Mesendoderm (in vitro differentiated cells): ENCODE measurements around the gene SFN.
A peak's percentile ranks its signal among the peaks of the same experiment; 100 is the strongest.
"Not testable (repeated sequence)": the region's sequence is repeated elsewhere in the genome, so short reads cannot be mapped to it uniquely, and the experiment has no call there.

Experiments
- DNase-seq: peaks from one replicate; pipeline ENCODE4 v3.0.0; 2013
- H2AK5ac ChIP-seq: 2 replicates; pipeline ENCODE4 v1.6.1; 2013; ENCODE audit warnings: low read length, inconsistent platforms
- H2BK120ac ChIP-seq: 2 replicates; pipeline ENCODE4 v1.6.1; 2013; ENCODE audit warnings: low read depth, mild to moderate bottlenecking, low read length, moderate library complexity, mixed read lengths
- H2BK15ac ChIP-seq: replicated peaks from 2 replicates; pipeline ENCODE4 v1.6.1; 2013; ENCODE audit warnings: low read depth, mild to moderate bottlenecking, moderate library complexity
- H2BK5ac ChIP-seq: 2 replicates; pipeline ENCODE4 v1.6.1; 2013; ENCODE audit warnings: low read length, inconsistent platforms
- H3K18ac ChIP-seq: 2 replicates; pipeline ENCODE4 v1.6.1; 2013; ENCODE audit warnings: mild to moderate bottlenecking, low read length, mixed read lengths
- H3K23ac ChIP-seq: one replicate; pipeline ENCODE4 v1.6.1; 2013; ENCODE audit warnings: low read length
- H3K27ac ChIP-seq: 2 replicates; pipeline ENCODE4 v1.5.1; 2013; ENCODE audit warnings: low read depth, mild to moderate bottlenecking, inconsistent platforms, low read length, moderate library complexity
- H3K27me3 ChIP-seq: 2 replicates; pipeline ENCODE4 v1.6.1; 2013; ENCODE audit warnings: low read length, control low read depth, mild to moderate bottlenecking, inconsistent platforms; ENCODE audit not compliant: insufficient read depth, poor library complexity
- H3K36me3 ChIP-seq: 2 replicates; pipeline ENCODE4 v1.6.1; 2013; ENCODE audit warnings: low read length, inconsistent platforms; ENCODE audit not compliant: control insufficient read depth, insufficient read depth
- H3K4ac ChIP-seq: one replicate; pipeline ENCODE4 v1.6.1; 2013; ENCODE audit warnings: low read depth, mild to moderate bottlenecking, low read length, moderate library complexity
- H3K4me1 ChIP-seq: 2 replicates; pipeline ENCODE4 v1.6.1; 2013; ENCODE audit warnings: low read depth, low read length, inconsistent platforms; ENCODE audit not compliant: control insufficient read depth
- H3K4me2 ChIP-seq: 2 replicates; pipeline ENCODE4 v1.6.1; 2013; ENCODE audit warnings: low read length
- H3K4me3 ChIP-seq: 2 replicates; pipeline ENCODE4 v1.5.1; 2013; ENCODE audit warnings: mild to moderate bottlenecking, low read length
- H3K56ac ChIP-seq: one replicate; pipeline ENCODE4 v1.6.1; 2013; ENCODE audit warnings: low read length
- H3K79me1 ChIP-seq: 2 replicates; pipeline ENCODE4 v1.6.1; 2013; ENCODE audit warnings: low read length, inconsistent platforms
- H3K79me2 ChIP-seq: 2 replicates; pipeline ENCODE4 v1.6.1; 2013; ENCODE audit warnings: mild to moderate bottlenecking, low read length; ENCODE audit not compliant: control insufficient read depth, insufficient read depth
- H3K9ac ChIP-seq: 2 replicates; pipeline ENCODE4 v1.6.1; 2013; ENCODE audit warnings: low read length, inconsistent platforms
- H4K5ac ChIP-seq: one replicate; pipeline ENCODE4 v1.6.1; 2013; ENCODE audit warnings: low read length
- H4K8ac ChIP-seq: one replicate; pipeline ENCODE4 v1.6.1; 2013; ENCODE audit warnings: low read depth, mild to moderate bottlenecking, control low read depth, low read length, moderate library complexity
- WGBS: extraction: QIAGEN DNeasy Blood & Tissue Kit; methylation state at CpG from one replicate; pipeline ENCODE4 v1.1.7; 2013; ENCODE audit warnings: low lambda C conversion rate, missing lambda C conversion rate; ENCODE audit not compliant: insufficient coverage; ENCODE audit errors: extremely low coverage; 5-methylcytosine and 5-hydroxymethylcytosine counted together

SFN gene

DNA sequence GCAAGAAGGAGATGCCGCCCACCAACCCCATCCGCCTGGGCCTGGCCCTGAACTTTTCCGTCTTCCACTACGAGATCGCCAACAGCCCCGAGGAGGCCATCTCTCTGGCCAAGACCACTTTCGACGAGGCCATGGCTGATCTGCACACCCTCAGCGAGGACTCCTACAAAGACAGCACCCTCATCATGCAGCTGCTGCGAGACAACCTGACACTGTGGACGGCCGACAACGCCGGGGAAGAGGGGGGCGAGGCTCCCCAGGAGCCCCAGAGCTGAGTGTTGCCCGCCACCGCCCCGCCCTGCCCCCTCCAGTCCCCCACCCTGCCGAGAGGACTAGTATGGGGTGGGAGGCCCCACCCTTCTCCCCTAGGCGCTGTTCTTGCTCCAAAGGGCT lies 732 bp downstream of the SFN start:
- H3K4me3 ChIP-seq: no peak overlapping the region
- no peak overlapping the region for H3K27ac ChIP-seq
- H3K27me3 ChIP-seq: no peaks in the 10 kb centered on the region
- H3K56ac ChIP-seq: peak overlapping the region; percentile 99
- H2BK15ac ChIP-seq: no peak overlapping the region
- no peak overlapping the region for H4K8ac ChIP-seq
- no peak overlapping the region for H4K5ac ChIP-seq
- no peak overlapping the region for H2BK5ac ChIP-seq
- no peak overlapping the region for H2BK120ac ChIP-seq
- H3K4me1 ChIP-seq: no peaks in the 10 kb centered on the region
- H3K36me3 ChIP-seq: no peaks in the 10 kb centered on the region
- H3K79me2 ChIP-seq: no peaks in the 10 kb centered on the region
- H3K4me2 ChIP-seq: no peak overlapping the region
- no CpG with 5 or more reads among the region's 20 CpGs for WGBS
- no peak for DNase-seq
- H3K23ac ChIP-seq: no peak overlapping the region
- no peak overlapping the region for H3K18ac ChIP-seq
- H3K4ac ChIP-seq: no peak overlapping the region
- no peak overlapping the region for H2AK5ac ChIP-seq
- H3K79me1 ChIP-seq: no peaks in the 10 kb centered on the region
- H3K9ac ChIP-seq: peak overlapping the region; percentile 42

DNA sequence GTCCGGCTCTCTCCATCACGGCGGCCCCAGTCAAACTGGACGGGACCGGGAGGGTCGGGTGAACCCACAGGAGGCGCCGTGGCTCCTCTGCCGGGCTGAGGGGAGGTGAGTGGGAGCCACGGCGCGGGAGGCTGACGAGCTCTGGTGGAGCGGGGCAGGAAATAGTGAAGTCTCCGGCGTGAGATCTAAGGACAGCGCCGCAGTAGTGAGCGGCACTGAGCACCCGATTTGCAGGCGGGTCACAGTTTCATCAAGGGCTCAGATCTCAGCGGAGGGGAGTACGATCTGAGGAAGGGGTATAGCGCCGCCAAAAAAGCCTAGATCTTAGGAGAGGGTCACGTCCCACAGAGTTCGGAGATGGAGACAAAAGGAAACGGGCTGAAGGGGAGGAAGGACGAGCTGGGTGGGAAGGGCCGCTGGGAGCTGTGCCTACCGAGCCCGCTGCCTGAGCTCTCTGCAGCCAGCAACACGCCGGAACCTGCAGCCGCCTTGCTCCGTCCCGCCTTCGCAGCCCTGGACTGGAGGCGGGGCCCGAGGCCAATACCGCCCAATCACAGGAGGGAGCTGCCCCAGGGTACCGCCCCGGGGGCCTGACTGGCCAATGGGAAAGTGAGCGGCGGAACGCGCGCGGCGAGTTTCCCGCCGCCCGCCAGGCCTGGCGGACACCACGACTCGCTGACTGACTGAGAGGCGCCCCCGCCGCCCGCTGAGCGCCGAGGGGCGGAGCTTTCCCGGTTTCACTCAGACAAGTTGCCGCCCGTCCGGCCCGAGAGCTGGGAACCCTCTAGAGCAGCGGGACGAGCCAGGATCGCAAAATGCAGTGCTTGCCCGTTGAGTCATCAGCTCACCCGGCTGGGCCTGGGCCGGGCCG lies 1.9 kb downstream of the SFN start:
- peak overlapping the region; percentile 1 for H4K8ac ChIP-seq
- peak overlapping the region; percentile 11 for H2BK120ac ChIP-seq
- H4K5ac ChIP-seq: no peak overlapping the region
- H3K79me1 ChIP-seq: no peaks in the 10 kb centered on the region
- H3K4ac ChIP-seq: no peak overlapping the region
- H3K4me1 ChIP-seq: no peaks in the 10 kb centered on the region
- no peak overlapping the region for H2AK5ac ChIP-seq
- peak overlapping the region; percentile 88 for H3K4me3 ChIP-seq
- H3K23ac ChIP-seq: peak overlapping the region; percentile 94
- H3K56ac ChIP-seq: peak overlapping the region; percentile 99
- no peaks in the 10 kb centered on the region for H3K36me3 ChIP-seq
- peak overlapping the region; percentile 88 for H2BK5ac ChIP-seq
- H3K27ac ChIP-seq: peak overlapping the region; percentile 94
- H3K27me3 ChIP-seq: no peaks in the 10 kb centered on the region
- DNase-seq: peak; percentile 99
- H3K18ac ChIP-seq: peak overlapping the region; percentile 77
- peak overlapping the region; percentile 99 for H3K4me2 ChIP-seq
- no peak overlapping the region for H2BK15ac ChIP-seq
- H3K9ac ChIP-seq: peak overlapping the region; percentile 97
- H3K79me2 ChIP-seq: no peaks in the 10 kb centered on the region
- no CpG with 5 or more reads among the region's 75 CpGs for WGBS

- H3K36me3 ChIP-seq, H4K8ac ChIP-seq, H4K5ac ChIP-seq, H3K27ac ChIP-seq, H3K4me2 ChIP-seq, H3K18ac ChIP-seq, H3K4ac ChIP-seq, H2BK5ac ChIP-seq, H3K79me2 ChIP-seq, H3K79me1 ChIP-seq, H2AK5ac ChIP-seq, H3K4me3 ChIP-seq, H3K56ac ChIP-seq, H2BK120ac ChIP-seq, DNase-seq, H3K9ac ChIP-seq, H3K4me1 ChIP-seq, H3K23ac ChIP-seq, H3K27me3 ChIP-seq, H2BK15ac ChIP-seq: not testable (repeated sequence)
- WGBS: no CpG with 5 or more reads among the region's 2 CpGs
These were observed 10.1 kb downstream of the SFN start for GRCh38 chr1:26873097-26873496.

GRCh38 chr1:26874896-26875295 lies 11.9 kb downstream of the SFN start:
- Histone ChIP-seq H3K27ac (peak overlapping the region; percentile 13), H4K5ac (no peak overlapping the region), H3K23ac (no peak overlapping the region), H3K4me3 (no peak overlapping the region), H4K8ac (no peak overlapping the region), H3K27me3 (no peaks in the 10 kb centered on the region), H3K36me3 (peaks cover 2% of the 10 kb centered on the region), H3K4me2 (no peak overlapping the region), H3K79me1 (no peaks in the 10 kb centered on the region), H2AK5ac (no peak overlapping the region), H2BK15ac (no peak overlapping the region), H2BK120ac (no peak overlapping the region), H3K4ac (no peak overlapping the region), H3K79me2 (no peaks in the 10 kb centered on the region), H2BK5ac (no peak overlapping the region), H3K56ac (no peak overlapping the region), H3K4me1 (no peaks in the 10 kb centered on the region), H3K18ac (no peak overlapping the region), H3K9ac (no peak overlapping the region)
- peak; percentile 58 for DNase-seq
- WGBS: no CpG with 5 or more reads among the region's 4 CpGs

- Histone ChIP-seq H2BK120ac (no peak overlapping the region), H3K18ac (no peak overlapping the region), H3K4me3 (no peak overlapping the region), H3K27me3 (no peaks in the 10 kb centered on the region), H3K9ac (no peak overlapping the region), H3K4ac (no peak overlapping the region), H2BK5ac (no peak overlapping the region), H3K4me2 (no peak overlapping the region), H2BK15ac (no peak overlapping the region), H3K56ac (no peak overlapping the region), H2AK5ac (no peak overlapping the region), H3K27ac (no peak overlapping the region), H3K79me1 (no peaks in the 10 kb centered on the region), H3K4me1 (no peaks in the 10 kb centered on the region), H3K79me2 (no peaks in the 10 kb centered on the region), H4K8ac (no peak overlapping the region), H3K36me3 (peaks cover 6% of the 10 kb centered on the region), H4K5ac (no peak overlapping the region), H3K23ac (no peak overlapping the region)
- WGBS: no CpG with 5 or more reads among the region's 2 CpGs
- DNase-seq: no peak
These were observed 14.4 kb downstream of the SFN start for GRCh38 chr1:26877326-26877725.

DNA sequence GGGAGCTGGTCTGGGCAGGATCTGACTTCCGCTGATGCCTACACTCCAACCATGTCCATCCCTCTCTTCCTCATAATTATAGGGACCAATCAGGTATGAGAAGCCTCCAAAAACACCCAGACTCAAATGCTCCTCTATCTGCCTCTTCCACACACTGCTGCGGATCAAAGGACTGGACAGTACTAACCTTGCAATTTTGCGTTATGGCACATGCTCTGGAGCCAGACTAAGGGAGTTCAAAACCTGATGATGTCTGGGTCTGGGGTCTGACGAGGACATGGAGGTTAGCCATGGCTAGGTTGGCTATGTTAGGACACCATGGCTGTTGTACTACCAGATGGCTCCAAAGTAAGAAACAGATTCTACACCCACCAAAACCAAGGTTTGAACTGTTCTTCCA lies 16.8 kb downstream of the SFN start:
- Histone ChIP-seq H3K9ac (no peak overlapping the region), H3K56ac (no peak overlapping the region), H3K79me1 (no peaks in the 10 kb centered on the region), H3K4me3 (no peak overlapping the region), H3K27ac (no peak overlapping the region), H3K4me2 (no peak overlapping the region), H3K23ac (no peak overlapping the region), H4K5ac (no peak overlapping the region), H2BK15ac (no peak overlapping the region), H3K79me2 (no peaks in the 10 kb centered on the region), H4K8ac (no peak overlapping the region), H3K27me3 (no peaks in the 10 kb centered on the region), H2BK5ac (no peak overlapping the region), H3K18ac (no peak overlapping the region), H2BK120ac (no peak overlapping the region), H3K4ac (no peak overlapping the region), H3K36me3 (peaks cover 18% of the 10 kb centered on the region), H3K4me1 (no peaks in the 10 kb centered on the region), H2AK5ac (no peak overlapping the region)
- DNase-seq: no peak
- no CpG with 5 or more reads among the region's 4 CpGs for WGBS
